ENCODE data around the gene SLC23A1. TPM values are rescaled to one million over a fixed set of nuclear protein-coding genes. Genes with fewer than 3 reads are reported as not detected.

The SLC23A1 gene
- total RNA-seq, 2 donors from 2014 or later, result not detected

- Histone ChIP-seq H3K9me3 (no peaks in the 10 kb centered on the region), H3K36me3 (peaks cover 21% of the 10 kb centered on the region), H3K4me1 (ENCODE audit: control insufficient read depth in 1 of 2, low read depth in 2 of 2) (peaks cover 10 to 14% of the 10 kb centered on the region in 2 donors), H3K27ac (no peak overlapping the region), H3K27me3 (replicated peaks; ENCODE audit: insufficient read depth) (no peaks in the 10 kb centered on the region), H3K4me3 (no peak overlapping the region)
- ATAC-seq (ENCODE audit: insufficient number of reproducible peaks, low FRiP score, low read depth), result no peak
- no peak for DNase-seq (ENCODE audit: low spot score)
- TF ChIP-seq CTCF (IDR thresholded peaks at IDR 0.05), result peak; percentile 68
Measured at GRCh38 chr5:139422307-139422893, 39.3 kb upstream of the SLC23A1 start.

- no peak for ATAC-seq (ENCODE audit: insufficient number of reproducible peaks, low FRiP score, low read depth)
- H3K36me3 ChIP-seq, result peaks cover 21% of the 10 kb centered on the region
Measured at GRCh38 chr5:139419226-139420192, 36.4 kb upstream of the SLC23A1 start.

GRCh38 chr5:139418793-139419192 lies 35.7 kb upstream of the SLC23A1 start:
- peak overlapping the region; percentile 83 to 85 for H3K27ac ChIP-seq
- DNase-seq (ENCODE audit: low spot score) (no peak), ATAC-seq (ENCODE audit: insufficient number of reproducible peaks, low FRiP score, low read depth) (no peak)
- peaks cover 28 to 45% of the 10 kb centered on the region in 2 donors for H3K4me1 ChIP-seq (ENCODE audit: control insufficient read depth in 1 of 2, low read depth in 2 of 2)
- H3K4me3 ChIP-seq, result no peak overlapping the region
- no peaks in the 10 kb centered on the region for H3K27me3 ChIP-seq (replicated peaks; ENCODE audit: insufficient read depth)
- H3K9me3 ChIP-seq, result no peaks in the 10 kb centered on the region
- TF ChIP-seq CTCF (IDR thresholded peaks at IDR 0.05), result no peak
- peaks cover 21% of the 10 kb centered on the region for H3K36me3 ChIP-seq

More at GRCh38 chr5:139419226-139420192, 36.4 kb upstream of the SLC23A1 start:
- DNase-seq (ENCODE audit: low spot score), result no peak
- TF ChIP-seq CTCF (IDR thresholded peaks at IDR 0.05), result no peak
- Histone ChIP-seq H3K27ac (peak overlapping the region in 1 of 2 donors; percentile 19), H3K27me3 (replicated peaks; ENCODE audit: insufficient read depth) (no peaks in the 10 kb centered on the region), H3K4me3 (no peak overlapping the region), H3K9me3 (no peaks in the 10 kb centered on the region), H3K4me1 (ENCODE audit: control insufficient read depth in 1 of 2, low read depth in 2 of 2) (peaks cover 28 to 41% of the 10 kb centered on the region in 2 donors)

GRCh38 chr5:139417214-139417613 lies 34.1 kb upstream of the SLC23A1 start:
- Histone ChIP-seq H3K27me3 (replicated peaks; ENCODE audit: insufficient read depth) (no peaks in the 10 kb centered on the region), H3K27ac (peak overlapping the region; percentile 83 to 85), H3K4me1 (ENCODE audit: control insufficient read depth in 1 of 2, low read depth in 2 of 2) (peaks cover 28 to 45% of the 10 kb centered on the region in 2 donors), H3K4me3 (peak overlapping the region; percentile 0), H3K9me3 (no peaks in the 10 kb centered on the region), H3K36me3 (peaks cover 21% of the 10 kb centered on the region)
- peak; percentile 82 for ATAC-seq (ENCODE audit: insufficient number of reproducible peaks, low FRiP score, low read depth)
- DNase-seq (ENCODE audit: low spot score), result no peak
- no peak for TF ChIP-seq CTCF (IDR thresholded peaks at IDR 0.05)

- peaks cover 28 to 45% of the 10 kb centered on the region in 2 donors for H3K4me1 ChIP-seq (ENCODE audit: control insufficient read depth in 1 of 2, low read depth in 2 of 2)
- H3K27me3 ChIP-seq (replicated peaks; ENCODE audit: insufficient read depth), result no peaks in the 10 kb centered on the region
- no peak overlapping the region for H3K4me3 ChIP-seq
- DNase-seq (ENCODE audit: low spot score) (no peak), ATAC-seq (ENCODE audit: insufficient number of reproducible peaks, low FRiP score, low read depth) (no peak)
- H3K36me3 ChIP-seq, result peaks cover 21% of the 10 kb centered on the region
- peak overlapping the region; percentile 36 to 83 for H3K27ac ChIP-seq
- H3K9me3 ChIP-seq, result no peaks in the 10 kb centered on the region
- no peak for TF ChIP-seq CTCF (IDR thresholded peaks at IDR 0.05)
Measured at GRCh38 chr5:139416651-139417050, 33.6 kb upstream of the SLC23A1 start.
